OCI-LY1 (cell line): ENCODE results near the gene DPP7.

ENCODE experiments used
- H2AFZ ChIP-seq: fragments of 200-600 bp; sonication (generic), shearing (Covaris generic); 2 replicates; pipeline ENCODE4 v1.6.0; 2014; ENCODE audit warnings: antibody characterized with exemption, mild to moderate bottlenecking, low read length
- H3F3A ChIP-seq: fragments of 200-600 bp; sonication (generic), shearing (Covaris generic); 2 replicates; pipeline ENCODE4 v1.6.0; 2014; ENCODE audit warnings: mild to moderate bottlenecking, antibody characterized with exemption, low read length, moderate library complexity; ENCODE audit not compliant: insufficient read depth
- H3K27ac ChIP-seq: fragments of 200-600 bp; sonication (generic); 2 replicates; pipeline ENCODE4 v1.5.1; 2014; ENCODE audit warnings: low read length, mixed run types, mild to moderate bottlenecking, low read depth; ENCODE audit not compliant: poor library complexity, severe bottlenecking
- H3K27me3 ChIP-seq: fragments of 200-600 bp; sonication (generic); 2 replicates; pipeline ENCODE4 v1.6.0; 2014; ENCODE audit warnings: antibody characterized with exemption, mild to moderate bottlenecking, low read length, moderate library complexity; ENCODE audit not compliant: insufficient read depth
- H3K36me3 ChIP-seq: fragments of 200-600 bp; sonication (generic); 2 replicates; pipeline ENCODE4 v1.6.1; 2014; ENCODE audit warnings: mild to moderate bottlenecking, antibody characterized with exemption, low read length, moderate library complexity, mixed read lengths; ENCODE audit not compliant: insufficient read depth
- H3K4me1 ChIP-seq: fragments of 200-600 bp; sonication (generic); 2 replicates; pipeline ENCODE4 v1.5.1; 2014; ENCODE audit warnings: mild to moderate bottlenecking, low read length, moderate library complexity; ENCODE audit not compliant: insufficient read depth, severe bottlenecking
- H3K4me2 ChIP-seq: fragments of 200-600 bp; sonication (generic), shearing (Covaris generic); 2 replicates; pipeline ENCODE4 v1.6.1; 2014; ENCODE audit warnings: low read length
- H3K4me3 ChIP-seq: fragments of 200-600 bp; sonication (generic); 2 replicates; pipeline ENCODE4 v1.5.1; 2014; ENCODE audit warnings: low read length, low read depth, mild to moderate bottlenecking, mixed read lengths; ENCODE audit not compliant: poor library complexity, severe bottlenecking
- H3K79me2 ChIP-seq: fragments of 200-600 bp; shearing (Covaris generic); 2 replicates; pipeline ENCODE4 v1.6.1; 2016; ENCODE audit warnings: mixed run types, low read length, mixed read lengths; ENCODE audit not compliant: insufficient read depth
- H3K9ac ChIP-seq: fragments of 200-600 bp; sonication (generic), shearing (Covaris generic); 2 replicates; pipeline ENCODE4 v1.6.1; 2014; ENCODE audit warnings: mild to moderate bottlenecking, low read length, mixed read lengths
- H3K9me2 ChIP-seq: fragments of 200-600 bp; sonication (generic), shearing (Covaris generic); 2 replicates; pipeline ENCODE4 v1.6.1; 2014; ENCODE audit warnings: low read depth, mild to moderate bottlenecking, low read length, mixed read lengths
- H3K9me3 ChIP-seq: fragments of 200-600 bp; shearing (Covaris generic); 2 replicates; pipeline ENCODE4 v1.6.1; 2014; ENCODE audit warnings: low read length, mixed read lengths
- H4K20me1 ChIP-seq: fragments of 200-600 bp; sonication (generic), shearing (Covaris generic); 2 replicates; pipeline ENCODE4 v1.6.0; 2016; ENCODE audit warnings: mild to moderate bottlenecking, low read length; ENCODE audit not compliant: insufficient read depth
- EZH2 ChIP-seq: fragments of 200-600 bp; sonication (generic), shearing (Covaris generic); IDR thresholded peaks from 2 replicates; pipeline ENCODE4 v1.8.0; 2017; ENCODE audit warnings: borderline replicate concordance, mixed run types, mild to moderate bottlenecking, antibody characterized with exemption, low read length, moderate library complexity, mixed read lengths
- TF ChIP-seq, protein P1 (sequence below): fragments of 200-600 bp; sonication (generic), shearing (Covaris generic); IDR thresholded peaks from 2 replicates; pipeline ENCODE4 v1.5.1; 2017; ENCODE audit warnings: mild to moderate bottlenecking, antibody characterized with exemption, low read length, moderate library complexity, mixed read lengths

Gene DPP7

DNA sequence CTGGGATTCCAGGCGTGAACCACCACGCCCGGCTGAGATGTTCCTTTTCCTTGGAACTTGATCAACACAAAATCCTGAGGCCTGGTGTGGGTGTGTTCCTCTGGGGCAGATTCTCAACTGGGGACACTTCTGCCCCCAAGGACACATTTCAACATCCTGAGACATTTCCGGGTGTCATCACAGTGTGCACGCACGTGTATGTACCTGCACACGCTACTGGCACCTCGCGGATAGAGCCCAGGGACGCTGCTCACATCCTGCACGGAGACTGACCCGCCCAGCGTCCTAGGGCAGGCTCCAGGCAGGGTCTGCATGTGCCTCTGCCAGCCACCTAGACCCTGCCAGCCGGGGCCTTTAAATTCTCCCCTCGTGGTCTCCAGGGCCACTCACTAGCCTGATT lies 52.1 kb downstream of the DPP7 start:
- Histone ChIP-seq H3K9me2 (no peaks in the 10 kb centered on the region), H3K4me1 (no peaks in the 10 kb centered on the region), H3K4me2 (no peak overlapping the region), H3K9me3 (no peaks in the 10 kb centered on the region), H3K9ac (no peak overlapping the region), H2AFZ (no peak overlapping the region), H4K20me1 (no peaks in the 10 kb centered on the region), H3K4me3 (no peak overlapping the region), H3K27me3 (no peaks in the 10 kb centered on the region; the same call in 1 of the 2 replicates), H3K27ac (no peak overlapping the region), H3F3A (no peaks in the 10 kb centered on the region), H3K36me3 (peaks cover 37% of the 10 kb centered on the region), H3K79me2 (no peaks in the 10 kb centered on the region)
- no peak for TF ChIP-seq EZH2
- TF ChIP-seq, protein P1, sequence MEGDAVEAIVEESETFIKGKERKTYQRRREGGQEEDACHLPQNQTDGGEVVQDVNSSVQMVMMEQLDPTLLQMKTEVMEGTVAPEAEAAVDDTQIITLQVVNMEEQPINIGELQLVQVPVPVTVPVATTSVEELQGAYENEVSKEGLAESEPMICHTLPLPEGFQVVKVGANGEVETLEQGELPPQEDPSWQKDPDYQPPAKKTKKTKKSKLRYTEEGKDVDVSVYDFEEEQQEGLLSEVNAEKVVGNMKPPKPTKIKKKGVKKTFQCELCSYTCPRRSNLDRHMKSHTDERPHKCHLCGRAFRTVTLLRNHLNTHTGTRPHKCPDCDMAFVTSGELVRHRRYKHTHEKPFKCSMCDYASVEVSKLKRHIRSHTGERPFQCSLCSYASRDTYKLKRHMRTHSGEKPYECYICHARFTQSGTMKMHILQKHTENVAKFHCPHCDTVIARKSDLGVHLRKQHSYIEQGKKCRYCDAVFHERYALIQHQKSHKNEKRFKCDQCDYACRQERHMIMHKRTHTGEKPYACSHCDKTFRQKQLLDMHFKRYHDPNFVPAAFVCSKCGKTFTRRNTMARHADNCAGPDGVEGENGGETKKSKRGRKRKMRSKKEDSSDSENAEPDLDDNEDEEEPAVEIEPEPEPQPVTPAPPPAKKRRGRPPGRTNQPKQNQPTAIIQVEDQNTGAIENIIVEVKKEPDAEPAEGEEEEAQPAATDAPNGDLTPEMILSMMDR: no peak
